ENCODE data around the gene PDHB.

- TF ChIP-seq POLR2A (IDR thresholded peaks at IDR 0.05) (no peak), CTCF (IDR thresholded peaks at IDR 0.05) (no peak)
Observed at GRCh38 chr3:58411036-58411435, 22.6 kb downstream of the PDHB start.

Data from right lobe of liver (tissue), 4 donors.